Spleen (tissue), 7 donors: ENCODE measurements around the gene DUS2.

ENCODE experiments used
- POLR2A ChIP-seq, 3 donors: fragments of 450-650 bp; IDR thresholded peaks; one replicate each; pipeline ENCODE4 v1.5.1; 2017; ENCODE audit warnings: antibody characterized with exemption in 3 of 3, mild to moderate bottlenecking in 1 of 3
- POLR2AphosphoS5 ChIP-seq, 3 donors: sonication (generic); formaldehyde crosslinking; IDR thresholded peaks; one replicate each; pipeline ENCODE4 v1.5.1; 2017; ENCODE audit warnings: antibody characterized with exemption in 3 of 3
- TF ChIP-seq, protein P1 (sequence below), 11 experiments: fragments of 200-600 bp in 7 of 11; fragments of 450-650 bp in 4 of 11; sonication (generic) in 4 of 11; IDR thresholded peaks in 8 of 11; conservative IDR thresholded peaks in 3 of 11; 1 replicate in 7 of 11; 2 replicates in 4 of 11; pipeline versions ENCODE4 v1.4.0 to v1.8.0; 2016 to 2021; ENCODE audit warnings: antibody characterized with exemption in 11 of 11, inconsistent platforms in 4 of 11, mild to moderate bottlenecking in 1 of 11
- donor health status: DM: no; HTN: no; CAD: no; lungs with moderate emphysema.
- donor health status: DM: no; HTN: no; CAD: no.
- donor health status: DM: no; HTN: no; CAD: no.

DNA sequence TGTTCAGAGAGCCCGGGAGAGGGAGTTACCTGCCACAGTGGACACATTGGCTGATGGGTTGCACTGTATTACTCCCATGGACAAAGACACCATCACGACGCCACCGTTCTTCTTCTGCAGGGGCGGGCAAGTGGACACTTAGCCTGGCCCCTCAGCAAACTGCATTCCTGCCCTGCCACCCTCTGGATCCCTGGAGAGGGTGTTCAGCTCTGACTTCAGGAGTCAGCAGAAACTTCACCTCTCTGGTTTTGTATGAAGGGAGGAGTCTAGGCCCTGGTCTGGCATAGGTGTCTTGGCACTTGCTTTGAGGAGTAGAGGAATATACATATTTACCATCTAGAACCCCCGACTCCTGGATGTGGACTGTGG, 33.1 kb upstream of the DUS2 start:
- TF ChIP-seq, protein P1, sequence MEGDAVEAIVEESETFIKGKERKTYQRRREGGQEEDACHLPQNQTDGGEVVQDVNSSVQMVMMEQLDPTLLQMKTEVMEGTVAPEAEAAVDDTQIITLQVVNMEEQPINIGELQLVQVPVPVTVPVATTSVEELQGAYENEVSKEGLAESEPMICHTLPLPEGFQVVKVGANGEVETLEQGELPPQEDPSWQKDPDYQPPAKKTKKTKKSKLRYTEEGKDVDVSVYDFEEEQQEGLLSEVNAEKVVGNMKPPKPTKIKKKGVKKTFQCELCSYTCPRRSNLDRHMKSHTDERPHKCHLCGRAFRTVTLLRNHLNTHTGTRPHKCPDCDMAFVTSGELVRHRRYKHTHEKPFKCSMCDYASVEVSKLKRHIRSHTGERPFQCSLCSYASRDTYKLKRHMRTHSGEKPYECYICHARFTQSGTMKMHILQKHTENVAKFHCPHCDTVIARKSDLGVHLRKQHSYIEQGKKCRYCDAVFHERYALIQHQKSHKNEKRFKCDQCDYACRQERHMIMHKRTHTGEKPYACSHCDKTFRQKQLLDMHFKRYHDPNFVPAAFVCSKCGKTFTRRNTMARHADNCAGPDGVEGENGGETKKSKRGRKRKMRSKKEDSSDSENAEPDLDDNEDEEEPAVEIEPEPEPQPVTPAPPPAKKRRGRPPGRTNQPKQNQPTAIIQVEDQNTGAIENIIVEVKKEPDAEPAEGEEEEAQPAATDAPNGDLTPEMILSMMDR (IDR thresholded peaks at IDR 0.05 in 8 of 11, conservative IDR thresholded peaks at IDR 0.05 in 3 of 11) = no peak
- TF ChIP-seq POLR2A (IDR thresholded peaks at IDR 0.05) (no peak), POLR2AphosphoS5 (IDR thresholded peaks at IDR 0.05) (no peak)
